Measurements from ENCODE around the gene FTCD.

FTCD gene

GRCh38 chr21:46190491-46191131 is 35.2 kb upstream of the FTCD start:
- no peak for TF ChIP-seq CTCF (IDR thresholded peaks at IDR 0.05; ENCODE audit: low read depth, low read length)
- H3K4me3 ChIP-seq (ENCODE audit: low read depth, low read length) = no peak overlapping the region

- no peak for TF ChIP-seq CTCF (IDR thresholded peaks at IDR 0.05; ENCODE audit: low read depth, low read length)
- no peak overlapping the region for H3K4me3 ChIP-seq (ENCODE audit: low read depth, low read length)
Observed at GRCh38 chr21:46189959-46190490, 34.6 kb upstream of the FTCD start.

GRCh38 chr21:46189213-46189958 is 34.0 kb upstream of the FTCD start:
- H3K4me3 ChIP-seq (ENCODE audit: low read depth, low read length) = no peak overlapping the region
- no peak for TF ChIP-seq CTCF (IDR thresholded peaks at IDR 0.05; ENCODE audit: low read depth, low read length)

- TF ChIP-seq CTCF (IDR thresholded peaks at IDR 0.05; ENCODE audit: low read depth, low read length) = no peak
- H3K4me3 ChIP-seq (ENCODE audit: low read depth, low read length) = no peak overlapping the region
Observed at GRCh38 chr21:46188226-46189212, 33.1 kb upstream of the FTCD start.

- no peak overlapping the region for H3K4me3 ChIP-seq (ENCODE audit: low read depth, low read length)
- TF ChIP-seq CTCF (IDR thresholded peaks at IDR 0.05; ENCODE audit: low read depth, low read length) = no peak
Observed at GRCh38 chr21:46187814-46188213, 32.4 kb upstream of the FTCD start.

- no peak overlapping the region for H3K4me3 ChIP-seq (ENCODE audit: low read depth, low read length)
- no peak for TF ChIP-seq CTCF (IDR thresholded peaks at IDR 0.05; ENCODE audit: low read depth, low read length)
Observed at GRCh38 chr21:46187261-46187660, 31.9 kb upstream of the FTCD start.

Measured in WI38 (cell line).